PC-3 (cell line): ENCODE results near the gene FUT2. TPM values are rescaled to one million over a fixed set of nuclear protein-coding genes. Genes with fewer than 3 reads are reported as not detected.

ENCODE experiments used
- ATAC-seq: fragments of 200-7000 bp; cut with Tn5 transposase; 2 replicates; pipeline ENCODE4 v1.9.1; 2020; ENCODE audit warnings: mild to moderate bottlenecking, moderate library complexity
- BruUV-seq: library from RNA; stranded (reverse); fragments of 400-500 nt; replicated peaks from 2 replicates; lab custom pipeline; 2021; lab: Mats Ljungman, UMichigan
- CTCF ChIA-PET: fragments of 300-600 bp; sonication (Branson Sonifier 250); formaldehyde crosslinking; loops from one replicate; lab custom pipeline; 2022; ENCODE audit warnings: antibody characterized with exemption; lab: Charles Lee
- POLR2A ChIA-PET: fragments of 300-600 bp; sonication (Branson Sonifier 250); formaldehyde crosslinking; loops from one replicate; lab custom pipeline; 2022; ENCODE audit warnings: antibody characterized with exemption; ENCODE audit not compliant: unreplicated experiment; lab: Charles Lee
- DNase-seq: peaks from one replicate; pipeline ENCODE4 v3.0.0-alpha.2; 2015
- H2AFZ ChIP-seq: fragments of 300-600 bp; sonication (generic); 2 replicates; pipeline ENCODE4 v1.6.0; 2016; ENCODE audit warnings: antibody characterized with exemption, low read length
- H3F3A ChIP-seq: fragments of 300-600 bp; sonication (generic); one replicate; pipeline ENCODE4 v1.6.0; 2017; ENCODE audit warnings: antibody characterized with exemption, low read length, control low read depth, mild to moderate bottlenecking; ENCODE audit not compliant: unreplicated experiment
- H3K27ac ChIP-seq: fragments of 300-600 bp; sonication (generic); 2 replicates; pipeline ENCODE4 v1.5.1; 2016; ENCODE audit warnings: mild to moderate bottlenecking, low read length
- H3K27me3 ChIP-seq: fragments of 300-600 bp; sonication (generic); 2 replicates; pipeline ENCODE4 v1.6.1; 2016; ENCODE audit warnings: low read length, mixed read lengths
- H3K36me3 ChIP-seq: fragments of 300-600 bp; sonication (generic); 2 replicates; pipeline ENCODE4 v1.6.1; 2016; ENCODE audit warnings: low read depth, mixed run types, low read length, mixed read lengths
- H3K4me1 ChIP-seq: fragments of 300-600 bp; sonication (generic); 2 replicates; pipeline ENCODE4 v1.5.1; 2016; ENCODE audit warnings: low read length; ENCODE audit not compliant: insufficient read depth
- H3K4me2 ChIP-seq: fragments of 300-600 bp; sonication (generic); 2 replicates; pipeline ENCODE4 v1.6.0; 2016; ENCODE audit warnings: low read length
- H3K4me3 ChIP-seq: fragments of 300-600 bp; sonication (generic); 2 replicates; pipeline ENCODE4 v1.5.1; 2016; ENCODE audit warnings: mild to moderate bottlenecking, low read length, mixed read lengths
- H3K79me2 ChIP-seq: fragments of 300-600 bp; sonication (generic); 2 replicates; pipeline ENCODE4 v1.6.1; 2017; ENCODE audit warnings: low read length, mixed read lengths
- H3K9ac ChIP-seq: fragments of 300-600 bp; sonication (generic); 2 replicates; pipeline ENCODE4 v1.6.0; 2016; ENCODE audit warnings: mild to moderate bottlenecking, low read length
- H3K9me2 ChIP-seq: fragments of 300-600 bp; sonication (generic); replicated peaks from 2 replicates; pipeline ENCODE4 v1.6.1; 2016; ENCODE audit warnings: mixed run types, low read length, mixed read lengths
- H3K9me3 ChIP-seq: fragments of 300-600 bp; sonication (generic); 2 replicates; pipeline ENCODE4 v1.6.1; 2016; ENCODE audit warnings: low read length, mixed read lengths
- H4K20me1 ChIP-seq: fragments of 300-600 bp; sonication (generic); 2 replicates; pipeline ENCODE4 v1.6.1; 2016; ENCODE audit warnings: low read length, mixed read lengths
- CTCF ChIP-seq: fragments of 300-600 bp; sonication (generic); conservative IDR thresholded peaks from 2 replicates; pipeline ENCODE4 v1.5.1; 2017; ENCODE audit warnings: antibody characterized with exemption, low read depth, mild to moderate bottlenecking, low read length
- EZH2 ChIP-seq: fragments of 300-600 bp; sonication (generic); IDR thresholded peaks from one replicate; pipeline ENCODE4 v1.6.1; 2017; ENCODE audit warnings: antibody characterized with exemption, mild to moderate bottlenecking, low read length; ENCODE audit not compliant: unreplicated experiment
- EZH2phosphoT487 ChIP-seq: fragments of 300-600 bp; sonication (generic); IDR thresholded peaks from 2 replicates; pipeline ENCODE4 v1.6.1; 2018; ENCODE audit warnings: mild to moderate bottlenecking, antibody characterized with exemption, low read length, borderline replicate concordance
- intact Hi-C: fragments of 100-400 bp; cut with micrococcal nuclease; formaldehyde crosslinking; loops from 2 replicates; pipeline ENCODE4 v1.9.0; 2023
- total RNA-seq: library from RNA; depleted of rRNA; stranded (reverse); fragments of >200 nt; gene quantifications from 2 replicates; pipeline ENCODE4 v1.2.3, GENCODE V29; 2014

Gene FUT2
- total RNA-seq, 1 experiment from 2014 or later = 0.69 TPM

- intact Hi-C loops = no loop called here
- Histone ChIP-seq H4K20me1 (no peaks in the 10 kb centered on the region), H3K27me3 (no peaks in the 10 kb centered on the region), H3K27ac (no peak overlapping the region), H3F3A (no peaks in the 10 kb centered on the region), H3K4me3 (no peak overlapping the region), H3K9ac (no peak overlapping the region), H3K79me2 (no peaks in the 10 kb centered on the region), H3K9me3 (no peaks in the 10 kb centered on the region), H3K4me1 (peaks cover 3% of the 10 kb centered on the region; the same call in 1 of the 2 replicates), H3K36me3 (no peaks in the 10 kb centered on the region), H3K9me2 (no peaks in the 10 kb centered on the region), H3K4me2 (no peak overlapping the region), H2AFZ (no peak overlapping the region)
- DNase-seq = no peak
- ChIA-PET POLR2A (no interaction called here), CTCF (no interaction called here)
- TF ChIP-seq CTCF = no peak
- TF ChIP-seq EZH2 = no peak
- TF ChIP-seq EZH2phosphoT487 = no peak
- ATAC-seq = no peak
- no TSS peak for BruUV-seq
Observed at GRCh38 chr19:48681127-48681470, 14.7 kb upstream of the FUT2 start.

GRCh38 chr19:48683349-48683748 lies 12.4 kb upstream of the FUT2 start:
- H3K9ac ChIP-seq = no peak overlapping the region
- POLR2A ChIA-PET = no interaction called here
- CTCF ChIA-PET = no interaction called here
- no peaks in the 10 kb centered on the region for H3K9me2 ChIP-seq
- BruUV-seq = no TSS peak
- H3K27me3 ChIP-seq = no peaks in the 10 kb centered on the region
- H3K27ac ChIP-seq = no peak overlapping the region
- ATAC-seq = no peak
- no peak for DNase-seq
- H3K4me2 ChIP-seq = no peak overlapping the region
- intact Hi-C loops = no loop called here
- H3K9me3 ChIP-seq = no peaks in the 10 kb centered on the region
- no peak overlapping the region for H3K4me3 ChIP-seq
- H3K79me2 ChIP-seq = no peaks in the 10 kb centered on the region
- H3F3A ChIP-seq = no peaks in the 10 kb centered on the region
- peaks cover 3% of the 10 kb centered on the region; the same call in 1 of the 2 replicates for H3K4me1 ChIP-seq
- H4K20me1 ChIP-seq = no peaks in the 10 kb centered on the region
- TF ChIP-seq EZH2 (no peak), CTCF (no peak), EZH2phosphoT487 (no peak)
- no peak overlapping the region for H2AFZ ChIP-seq
- H3K36me3 ChIP-seq = no peaks in the 10 kb centered on the region

- H3K79me2 ChIP-seq = no peaks in the 10 kb centered on the region
- H3K4me3 ChIP-seq = no peak overlapping the region
- DNase-seq (peak; percentile 55), ATAC-seq (peak; percentile 50; the same call in 1 of the 2 replicates)
- H3K27me3 ChIP-seq = no peaks in the 10 kb centered on the region
- no peaks in the 10 kb centered on the region for H3K9me3 ChIP-seq
- H2AFZ ChIP-seq = no peak overlapping the region
- H3K27ac ChIP-seq = no peak overlapping the region
- TF ChIP-seq EZH2phosphoT487 (no peak), CTCF (no peak), EZH2 (no peak)
- H3K36me3 ChIP-seq = no peaks in the 10 kb centered on the region
- no peak overlapping the region for H3K4me2 ChIP-seq
- no peak overlapping the region for H3K9ac ChIP-seq
- ChIA-PET POLR2A (no interaction called here), CTCF (no interaction called here)
- H3K4me1 ChIP-seq = peaks cover 3% of the 10 kb centered on the region; the same call in 1 of the 2 replicates
- intact Hi-C loops = no loop called here
- no peaks in the 10 kb centered on the region for H3K9me2 ChIP-seq
- no peaks in the 10 kb centered on the region for H3F3A ChIP-seq
- no TSS peak for BruUV-seq
- H4K20me1 ChIP-seq = no peaks in the 10 kb centered on the region
Observed at GRCh38 chr19:48685583-48685982, 10.2 kb upstream of the FUT2 start.
